Iris pigment epithelial cell (primary cell): Measurements from ENCODE around the gene GPR160.
A peak's percentile ranks its signal among the peaks of the same experiment; 100 is the strongest.

ENCODE experiments used
- DNase-seq: peaks from one replicate; pipeline ENCODE4 v3.0.0-alpha.2; 2011; ENCODE audit warnings: low read depth

Gene GPR160

GRCh38 chr3:170027233-170028102, 10.3 kb upstream of the GPR160 start:
- no peak for DNase-seq

GRCh38 chr3:170033489-170033888, 4.3 kb upstream of the GPR160 start:
- no peak for DNase-seq

- DNase-seq: no peak
Observed at GRCh38 chr3:170038434-170039110, 777 bp downstream of the GPR160 start.

GRCh38 chr3:170040418-170040817, 2.6 kb downstream of the GPR160 start:
- no peak for DNase-seq

- no peak for DNase-seq
Observed at GRCh38 chr3:170043506-170043905, 5.7 kb downstream of the GPR160 start.

- DNase-seq: no peak
Observed at GRCh38 chr3:170044271-170044670, 6.5 kb downstream of the GPR160 start.

GRCh38 chr3:170044795-170045244, 7.0 kb downstream of the GPR160 start:
- DNase-seq: no peak

- DNase-seq: no peak
Observed at GRCh38 chr3:170046269-170047132, 8.7 kb downstream of the GPR160 start.

- DNase-seq: no peak
Observed at GRCh38 chr3:170047133-170047404, 9.3 kb downstream of the GPR160 start.

- no peak for DNase-seq
Observed at GRCh38 chr3:170049146-170050000, 11.6 kb downstream of the GPR160 start.

- DNase-seq: no peak
Observed at GRCh38 chr3:170050753-170051152, 13.0 kb downstream of the GPR160 start.

GRCh38 chr3:170052398-170052797, 14.6 kb downstream of the GPR160 start:
- DNase-seq: no peak

- DNase-seq: no peak
Observed at GRCh38 chr3:170054204-170054603, 16.4 kb downstream of the GPR160 start.

- DNase-seq: peak; percentile 66
Observed at GRCh38 chr3:170055209-170055608, 17.4 kb downstream of the GPR160 start.

- no peak for DNase-seq
Observed at GRCh38 chr3:170056710-170057454, 19.1 kb downstream of the GPR160 start.

- DNase-seq: no peak
Observed at GRCh38 chr3:170057550-170057949, 19.8 kb downstream of the GPR160 start.

- DNase-seq: no peak
Observed at GRCh38 chr3:170058127-170058526, 20.3 kb downstream of the GPR160 start.

GRCh38 chr3:170059447-170059846, 21.7 kb downstream of the GPR160 start:
- no peak for DNase-seq

GRCh38 chr3:170062068-170062467, 24.3 kb downstream of the GPR160 start:
- DNase-seq: no peak

GRCh38 chr3:170062769-170063168, 25.0 kb downstream of the GPR160 start:
- no peak for DNase-seq

GRCh38 chr3:170063691-170064090, 25.9 kb downstream of the GPR160 start:
- no peak for DNase-seq
